ENCODE measurements around the gene CABLES2.

GRCh38 chr20:62430311-62430853 lies 23.3 kb upstream of the CABLES2 start:
- TF ChIP-seq POLR2A (IDR thresholded peaks at IDR 0.05; ENCODE audit: low read depth, low read length) = no peak
- TF ChIP-seq POLR2AphosphoS5 (IDR thresholded peaks at IDR 0.05; ENCODE audit: low read depth, low read length) = no peak
- TF ChIP-seq TAF1 (IDR thresholded peaks at IDR 0.05; ENCODE audit: borderline replicate concordance, low read depth, low read length) = no peak

All from GM12892 (cell line).